NCI-H128 (cell line): Measurements from ENCODE around the gene ZBTB7C.

Source experiments
- DNase-seq: peaks from one replicate; lab custom pipeline; 2025; ENCODE audit not compliant: unreplicated experiment; lab: John Stamatoyannopoulos, UW

Gene ZBTB7C

DNA sequence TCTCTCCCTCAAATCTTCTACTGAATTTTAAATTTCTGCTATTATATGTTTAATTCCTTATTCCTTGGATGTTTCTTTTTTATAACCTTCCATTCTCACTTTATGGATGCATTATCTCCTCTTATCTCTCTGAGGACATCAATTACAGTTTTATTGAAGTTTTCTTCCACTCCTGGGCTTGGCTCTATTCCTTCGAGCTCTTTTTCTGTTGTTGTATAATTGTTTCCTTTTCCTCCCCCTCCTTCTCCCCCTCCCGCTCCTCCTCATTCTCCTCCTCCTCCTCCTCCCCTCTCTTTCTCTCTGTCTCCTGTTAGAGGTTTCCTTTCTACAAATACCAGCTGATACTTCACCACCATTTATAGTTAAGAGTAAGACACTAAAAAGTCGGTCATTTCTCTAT, 209.8 kb downstream of the ZBTB7C start:
- DNase-seq = no peak

DNA sequence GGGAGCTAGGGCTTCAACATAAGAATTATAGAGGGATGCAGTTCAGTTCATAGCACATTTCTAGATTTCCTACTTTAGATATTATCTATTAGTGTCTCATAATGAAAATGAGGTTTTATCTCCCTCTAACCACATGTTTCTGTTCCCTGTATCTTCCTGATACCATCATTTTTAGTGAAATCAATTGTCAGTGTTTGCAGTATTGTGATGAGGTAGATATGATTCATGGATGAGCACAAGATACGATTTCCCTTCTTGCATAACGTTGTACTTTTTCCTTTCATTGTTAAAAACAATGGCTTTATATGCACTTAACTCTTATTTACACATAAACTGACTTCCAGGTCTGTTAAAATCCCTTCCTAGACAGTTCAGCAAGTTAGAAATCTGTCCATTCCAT, 211.4 kb downstream of the ZBTB7C start:
- DNase-seq = no peak

DNA sequence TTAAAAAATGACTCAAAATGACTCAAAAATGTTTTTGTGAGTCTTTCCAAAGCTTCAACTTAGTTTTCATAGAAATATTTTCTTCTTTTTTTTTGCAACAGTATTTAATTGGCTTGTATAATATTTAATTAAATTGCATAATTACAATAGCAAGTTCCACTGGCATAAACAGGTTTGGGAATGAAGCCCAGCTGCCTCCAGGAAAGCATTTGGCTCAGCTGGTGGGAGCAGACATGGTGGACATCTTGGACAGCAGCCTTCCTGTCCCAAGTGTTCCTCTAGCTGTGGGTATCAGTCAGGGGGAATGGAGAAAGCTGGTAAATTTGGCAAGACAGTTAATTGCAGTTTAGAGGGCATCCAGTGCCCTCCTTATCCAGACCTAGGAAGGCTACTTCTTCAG, 213.4 kb downstream of the ZBTB7C start:
- DNase-seq = no peak

DNA sequence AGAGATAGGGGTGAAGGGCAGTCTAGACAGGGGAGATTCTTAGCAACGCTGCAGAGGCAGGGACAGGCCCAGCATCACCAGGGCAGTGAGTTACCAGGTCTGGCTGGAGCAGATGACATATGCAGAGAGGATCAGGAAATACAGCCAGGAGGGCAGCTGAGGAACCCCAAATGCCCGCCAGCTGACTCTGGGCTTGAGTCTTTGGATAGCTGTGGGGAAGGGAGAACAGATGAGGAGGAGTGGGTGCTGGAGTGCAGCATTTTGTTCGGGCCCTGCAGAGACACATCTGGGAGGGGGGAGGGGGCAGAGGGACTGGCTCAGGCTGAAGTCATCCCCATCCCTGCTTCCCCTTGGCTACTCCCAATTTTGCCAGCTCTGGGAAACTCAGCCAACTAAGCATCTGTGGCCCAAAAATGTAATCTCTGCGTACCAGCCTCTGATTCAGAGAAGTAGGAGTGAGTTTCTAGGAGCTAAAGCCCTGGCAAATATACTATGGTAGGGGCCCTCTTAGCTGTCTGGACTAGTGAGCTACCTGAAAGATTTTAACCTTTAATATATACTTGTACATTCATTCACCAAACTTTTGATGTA, 214.5 kb downstream of the ZBTB7C start:
- no peak for DNase-seq

DNA sequence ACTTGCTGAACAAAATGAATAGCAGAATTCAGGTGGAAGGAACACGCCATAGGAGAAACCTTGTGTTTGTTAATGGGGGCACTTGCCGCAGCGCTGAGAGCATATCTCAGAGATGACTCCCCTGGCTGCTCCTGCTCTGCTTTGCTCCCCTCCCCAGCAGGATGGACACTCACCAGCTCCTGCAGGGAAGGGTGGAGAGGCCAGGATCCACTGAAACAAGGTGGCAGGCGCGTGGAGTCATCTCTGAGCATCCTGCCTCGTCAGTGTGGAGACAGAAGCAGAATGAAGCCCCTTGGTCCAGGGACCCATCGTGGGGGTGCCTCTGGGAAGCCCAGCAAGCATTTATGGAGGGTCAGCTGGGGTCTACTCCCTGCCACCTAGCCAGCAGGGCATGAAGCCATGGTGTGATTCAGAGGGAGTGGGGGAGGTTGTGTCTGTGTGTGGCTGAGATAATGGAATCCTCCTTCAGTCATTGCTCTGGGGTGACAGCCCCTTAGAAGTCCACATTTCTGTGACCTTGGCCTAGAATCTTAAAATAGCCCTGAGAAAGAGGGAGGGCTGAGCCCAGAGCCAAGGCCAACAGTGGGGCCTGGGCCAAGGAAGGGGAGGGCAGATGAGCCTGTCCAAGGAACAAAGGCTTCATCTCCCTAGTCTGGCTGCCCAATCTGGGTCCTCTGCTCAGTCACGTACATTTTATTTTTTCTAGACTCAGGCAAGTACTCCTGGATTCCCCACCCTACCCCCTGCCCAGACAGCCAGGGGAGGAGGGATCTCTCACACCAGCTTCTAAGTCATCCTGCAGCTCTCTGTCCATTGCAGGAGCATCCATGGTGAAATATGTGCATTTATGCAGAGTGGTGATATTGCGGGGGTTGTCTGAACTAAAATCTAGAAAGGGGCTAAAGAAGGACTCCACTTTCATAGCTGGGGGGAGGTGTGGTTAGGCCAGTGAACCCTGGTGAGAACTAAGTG, 215.4 kb downstream of the ZBTB7C start:
- DNase-seq = no peak

DNA sequence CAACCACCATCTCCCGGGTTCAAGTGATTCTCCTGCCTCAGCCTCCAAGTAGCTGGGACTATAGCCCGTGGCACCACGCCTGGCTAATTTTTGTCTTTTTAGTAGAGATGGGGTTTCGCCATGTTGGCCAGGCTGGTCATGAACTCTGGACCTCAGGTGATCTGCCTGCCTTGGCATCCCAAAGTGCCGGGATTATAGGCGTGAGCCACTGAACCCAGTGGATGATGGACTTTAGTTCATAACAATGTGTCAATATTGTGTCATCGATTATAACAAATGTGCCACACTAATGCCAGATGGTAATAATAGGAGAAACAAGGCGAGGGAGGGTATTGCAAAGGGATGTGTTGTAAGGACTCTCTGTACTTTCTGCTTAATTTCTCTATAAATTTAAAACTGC, 216.6 kb downstream of the ZBTB7C start:
- no peak for DNase-seq

DNA sequence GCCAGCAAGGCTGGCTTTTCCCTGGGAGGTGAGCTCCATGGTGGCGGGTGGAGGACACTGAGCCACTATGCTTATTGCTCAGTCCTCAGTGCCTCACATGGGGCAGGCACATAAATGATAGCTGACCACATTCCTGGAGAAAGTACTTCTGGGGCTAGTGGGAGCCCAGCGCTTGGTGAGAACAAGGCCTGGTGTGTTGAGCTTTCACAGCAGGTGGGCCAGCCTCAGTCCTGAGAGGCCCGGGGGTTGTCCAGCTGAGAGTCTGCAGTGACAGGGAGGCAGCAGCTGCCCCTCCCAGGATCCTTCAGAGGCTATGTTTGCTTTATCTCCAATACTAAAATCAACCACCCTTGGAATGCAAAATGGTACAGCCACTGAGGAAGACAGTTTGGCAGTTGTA, 217.7 kb downstream of the ZBTB7C start:
- no peak for DNase-seq

DNA sequence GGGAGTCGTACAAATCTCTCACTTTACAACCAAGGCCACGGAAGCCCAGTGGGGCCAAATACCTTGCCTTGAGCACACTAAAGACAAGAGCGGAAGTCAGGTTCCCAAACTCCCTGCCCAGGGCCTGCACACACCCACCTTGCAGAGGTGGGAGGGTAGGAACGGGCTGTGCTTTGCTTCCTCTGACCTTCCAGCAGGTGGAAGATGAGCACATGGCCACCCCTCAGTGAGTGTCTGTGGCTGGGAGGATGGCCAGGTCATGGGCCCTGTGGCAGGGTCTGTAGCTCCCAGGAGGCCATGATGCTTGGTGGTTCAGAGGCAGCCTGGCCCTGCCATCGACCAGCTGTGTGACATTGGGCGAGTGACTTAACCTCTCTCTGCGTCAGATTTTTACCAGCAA, 218.2 kb downstream of the ZBTB7C start:
- no peak for DNase-seq

DNA sequence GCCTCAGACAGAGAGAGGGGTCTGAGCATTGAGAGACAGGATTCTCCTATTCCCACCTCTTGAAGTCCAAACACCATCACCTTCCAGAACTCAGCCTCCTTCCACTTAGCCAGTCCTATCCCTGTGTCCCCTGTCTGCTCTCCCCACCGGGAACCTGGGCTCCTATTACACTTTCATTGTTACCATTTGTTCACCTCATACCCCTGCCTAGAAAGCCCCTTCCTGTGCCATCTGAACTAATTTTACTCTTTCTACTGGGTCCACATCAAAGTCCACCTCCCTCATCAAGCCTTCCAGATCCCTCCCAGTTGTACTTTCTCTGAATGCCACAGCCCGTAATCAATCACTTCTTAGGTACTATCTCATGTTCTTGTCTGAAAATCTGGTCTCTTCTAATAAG, 220.6 kb downstream of the ZBTB7C start:
- DNase-seq = no peak

DNA sequence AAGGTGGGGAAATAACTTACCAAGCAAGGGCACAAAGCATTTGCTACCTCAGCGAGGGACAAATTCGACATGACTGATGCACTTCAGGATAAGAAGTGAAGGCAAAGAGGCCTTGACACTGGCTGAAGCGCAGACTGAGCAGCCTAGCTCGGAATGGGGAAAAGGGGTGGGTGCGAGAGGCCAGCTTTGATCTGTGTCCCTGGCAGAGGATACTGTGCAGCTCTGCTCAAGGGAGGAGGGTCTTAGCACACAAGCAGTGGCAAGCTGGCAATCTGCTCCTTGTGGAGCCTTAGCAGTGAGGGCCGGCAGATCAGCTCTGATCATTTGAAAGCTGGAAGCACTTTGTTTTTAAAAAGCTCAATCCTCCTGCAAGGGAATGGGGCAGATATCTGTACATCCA, 222.3 kb downstream of the ZBTB7C start:
- DNase-seq = no peak

DNA sequence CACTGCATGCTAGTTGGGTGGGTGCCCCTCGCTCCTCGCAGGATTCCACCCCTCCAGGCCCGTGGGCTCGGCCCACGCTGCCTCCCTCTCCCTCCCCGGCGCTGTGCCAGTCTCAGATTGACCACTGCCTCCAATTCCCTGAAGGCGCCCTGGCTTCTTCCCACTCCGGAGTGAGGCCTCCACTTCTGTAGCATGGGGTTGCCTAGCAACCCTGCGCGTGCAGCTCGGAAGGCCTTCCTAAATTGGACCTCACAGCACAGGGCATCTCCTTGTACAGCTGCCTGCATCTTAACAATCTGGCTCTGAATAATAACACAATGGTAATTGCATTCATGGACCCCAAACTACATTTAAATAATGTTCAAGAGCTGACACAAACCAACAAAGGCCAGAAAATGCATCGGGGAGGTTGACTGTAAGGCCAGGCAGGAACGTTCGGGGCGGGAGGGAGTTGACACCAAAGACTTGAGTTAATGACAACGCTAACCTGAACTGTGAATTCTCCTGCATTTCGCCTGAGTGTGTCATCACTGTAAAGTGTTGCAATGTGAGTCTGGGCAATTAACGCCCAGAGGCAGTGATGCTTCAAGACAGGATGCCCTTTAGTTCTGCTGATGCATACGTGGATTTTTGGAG, 222.9 kb downstream of the ZBTB7C start:
- DNase-seq = peak; percentile 35

DNA sequence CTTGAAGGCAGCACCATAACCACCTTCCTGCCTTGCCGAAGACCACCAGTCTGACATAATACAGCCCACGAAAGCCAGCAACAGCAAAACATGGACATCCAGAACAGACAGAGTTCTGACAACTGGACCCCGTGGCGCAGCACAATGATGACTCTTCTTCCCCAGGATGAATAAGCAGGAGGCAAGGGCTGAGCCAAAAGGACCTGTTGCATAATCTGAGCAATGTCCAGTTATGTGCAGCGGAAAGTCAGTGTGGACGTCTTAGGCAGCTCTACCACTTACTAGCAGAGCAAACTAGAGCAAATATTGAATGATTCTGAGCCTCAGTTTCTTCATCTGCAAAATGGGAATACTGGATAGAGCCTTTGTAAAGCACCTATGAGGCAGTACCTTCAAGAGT, 225.1 kb downstream of the ZBTB7C start:
- DNase-seq = no peak

DNA sequence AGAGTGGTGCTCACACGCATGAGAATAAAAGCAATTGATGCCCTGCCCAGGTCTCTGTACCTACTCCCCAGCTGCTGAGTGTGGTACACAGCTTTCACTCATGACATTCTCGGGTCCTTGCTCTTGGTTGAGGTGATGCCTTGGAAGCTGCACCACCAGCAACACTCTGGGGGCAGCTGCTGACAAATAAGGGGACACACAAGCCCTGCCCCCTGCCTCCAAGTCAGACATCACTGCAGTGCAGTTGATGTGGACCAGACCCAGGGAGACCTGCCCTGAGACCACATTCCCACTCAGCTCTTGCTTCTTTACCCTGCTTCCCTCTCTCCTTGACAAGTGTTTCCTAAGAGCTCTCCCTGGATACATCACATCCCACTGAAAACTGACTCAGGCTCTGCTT, 225.6 kb downstream of the ZBTB7C start:
- DNase-seq = no peak

DNA sequence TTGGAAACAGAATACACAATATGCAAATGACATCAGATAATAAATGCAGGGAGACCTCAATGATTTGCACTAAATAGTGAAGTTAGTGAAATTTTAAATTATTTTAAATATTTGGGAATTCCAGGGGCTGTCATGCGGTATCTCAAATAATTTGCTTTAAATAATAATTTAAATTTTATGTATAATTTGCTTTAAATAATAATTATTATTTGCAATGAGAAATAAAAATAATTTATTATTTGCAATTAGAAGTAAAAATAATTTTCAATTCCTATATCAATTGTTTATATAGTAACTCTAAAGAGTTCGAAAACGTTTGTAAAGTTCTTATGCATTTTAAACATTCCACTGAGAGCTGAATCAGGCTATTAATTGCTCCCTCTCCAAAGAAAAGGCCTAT, 226.4 kb downstream of the ZBTB7C start:
- DNase-seq = no peak

DNA sequence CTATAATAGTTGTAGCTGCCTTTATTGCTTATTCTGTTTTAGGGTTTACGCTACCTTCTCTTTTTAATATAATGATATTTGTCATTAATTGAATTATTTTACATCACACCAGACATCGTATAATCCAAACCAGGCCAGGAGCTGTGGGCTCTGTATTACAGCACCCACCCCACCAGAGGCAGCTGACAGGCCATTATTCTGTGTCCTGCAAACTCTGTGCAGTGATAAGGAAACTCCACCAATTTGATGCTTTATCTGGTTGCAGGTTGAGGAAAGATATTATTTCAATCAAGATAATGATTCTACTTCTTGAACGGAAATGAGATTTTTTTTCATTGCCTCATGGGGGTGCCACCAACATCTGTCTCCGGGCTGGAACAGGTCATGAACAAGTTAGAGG, 227.3 kb downstream of the ZBTB7C start:
- no peak for DNase-seq

DNA sequence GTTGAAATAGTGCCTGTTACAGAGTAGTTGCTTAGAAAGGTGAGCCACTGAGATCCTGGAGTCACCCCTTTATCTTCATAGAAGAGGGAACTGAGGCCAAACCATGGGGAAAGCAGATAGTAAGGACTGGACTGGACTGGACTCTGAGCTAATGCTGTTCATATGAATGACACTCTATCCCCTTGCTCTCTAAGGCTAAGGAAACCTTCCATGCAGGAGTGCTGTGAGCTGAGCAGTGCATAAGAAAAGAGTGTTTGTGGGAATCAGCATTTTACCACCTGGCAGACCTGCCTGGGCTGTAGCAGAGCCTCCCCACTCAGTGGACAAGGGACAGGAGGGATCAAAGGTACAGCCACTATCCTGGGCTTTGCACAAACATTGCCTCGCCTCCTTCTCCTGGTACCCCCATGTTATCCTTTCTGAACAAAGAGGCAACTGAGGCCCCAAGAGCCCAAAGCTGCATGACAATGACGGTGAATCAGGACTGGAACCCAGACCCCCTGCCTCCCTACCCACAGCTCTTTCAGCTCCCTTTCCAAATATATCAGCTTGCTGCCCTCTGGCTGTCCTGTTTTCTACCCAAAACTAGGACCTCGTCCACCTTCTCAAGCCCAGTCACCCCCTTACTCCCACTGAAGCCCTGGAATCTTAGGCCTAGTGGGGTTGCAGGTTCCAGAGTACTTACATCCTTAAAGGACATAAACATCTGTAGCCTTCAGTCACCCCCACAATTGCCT, 227.9 kb downstream of the ZBTB7C start:
- no peak for DNase-seq

DNA sequence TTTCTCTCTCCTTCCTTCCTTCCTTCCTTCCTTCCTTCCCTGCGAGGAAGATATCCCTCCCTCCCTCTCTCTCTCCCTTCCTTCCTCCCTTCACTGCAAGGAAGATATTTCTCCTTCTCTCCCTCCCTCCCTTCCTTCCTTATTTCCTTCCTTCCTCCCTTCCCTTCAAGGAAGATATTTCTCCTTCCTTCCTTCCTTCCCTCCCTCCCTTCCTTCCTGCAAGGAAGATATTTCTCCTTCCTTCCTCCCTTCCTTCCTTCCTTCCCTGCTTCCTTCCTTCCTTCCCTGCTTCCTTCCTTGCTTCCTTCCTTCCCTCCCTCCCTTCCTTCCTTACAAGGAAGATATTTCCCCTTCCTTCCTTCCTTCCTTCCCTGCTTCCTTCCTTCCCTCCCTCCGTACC, 229.5 kb downstream of the ZBTB7C start:
- no peak for DNase-seq

DNA sequence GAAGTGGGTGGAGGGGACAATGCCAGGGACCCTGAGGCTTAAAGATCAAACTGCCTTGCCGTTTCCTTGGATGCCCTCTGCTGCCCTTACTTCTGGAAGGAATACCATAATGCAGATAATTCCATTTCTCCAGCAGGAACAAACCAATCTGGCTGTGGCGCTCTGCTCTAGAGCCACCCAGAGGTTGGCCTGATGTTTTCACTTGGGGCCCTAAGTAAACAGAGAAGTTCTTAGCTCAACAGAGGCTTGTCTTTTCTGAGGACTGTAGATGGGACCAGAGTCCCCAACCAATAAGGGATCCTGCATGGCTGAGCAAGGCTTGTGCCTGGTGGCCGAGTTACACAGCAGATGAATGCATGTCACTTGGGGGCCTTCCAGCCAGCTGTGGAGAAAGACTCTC, 230.2 kb downstream of the ZBTB7C start:
- DNase-seq = no peak

DNA sequence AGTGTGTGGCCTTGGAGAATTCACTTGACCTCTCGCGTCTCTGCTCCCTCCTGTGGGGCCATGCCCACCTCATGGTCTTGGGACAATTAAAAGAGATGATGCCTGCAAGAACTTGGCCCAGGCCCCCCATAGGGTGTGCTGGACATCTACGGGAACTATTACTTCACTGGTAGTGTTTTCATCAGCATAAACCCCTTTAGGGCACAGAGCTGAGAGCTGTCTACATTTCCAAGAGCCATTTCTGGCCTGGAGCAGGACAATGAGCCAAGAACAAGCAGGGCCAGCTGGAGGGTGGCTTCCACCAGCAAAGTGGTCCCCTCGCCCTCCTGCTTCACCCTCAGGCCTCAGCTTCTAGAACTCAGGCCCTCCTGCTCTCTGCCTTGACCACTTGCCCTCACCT, 232.3 kb downstream of the ZBTB7C start:
- DNase-seq = no peak

DNA sequence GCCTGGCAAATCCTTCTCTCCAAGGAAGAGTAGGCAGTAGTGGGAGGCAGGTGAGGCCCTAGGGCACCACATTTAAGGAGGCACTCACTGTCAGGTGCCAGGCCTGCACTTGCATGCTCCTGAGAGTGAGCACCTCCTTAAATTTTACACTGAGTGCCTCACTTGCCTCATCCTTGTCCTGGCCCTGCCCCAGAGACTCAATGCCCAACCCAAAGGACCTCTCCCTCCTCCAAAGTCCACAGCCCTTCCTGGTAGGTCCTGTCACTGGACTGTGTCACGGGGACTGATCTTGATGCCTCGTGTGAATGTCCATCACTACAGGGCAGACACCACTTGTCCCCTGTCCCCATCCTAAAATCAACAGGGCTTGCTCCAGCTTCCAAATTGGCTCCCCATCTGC, 235.6 kb downstream of the ZBTB7C start:
- no peak for DNase-seq

DNA sequence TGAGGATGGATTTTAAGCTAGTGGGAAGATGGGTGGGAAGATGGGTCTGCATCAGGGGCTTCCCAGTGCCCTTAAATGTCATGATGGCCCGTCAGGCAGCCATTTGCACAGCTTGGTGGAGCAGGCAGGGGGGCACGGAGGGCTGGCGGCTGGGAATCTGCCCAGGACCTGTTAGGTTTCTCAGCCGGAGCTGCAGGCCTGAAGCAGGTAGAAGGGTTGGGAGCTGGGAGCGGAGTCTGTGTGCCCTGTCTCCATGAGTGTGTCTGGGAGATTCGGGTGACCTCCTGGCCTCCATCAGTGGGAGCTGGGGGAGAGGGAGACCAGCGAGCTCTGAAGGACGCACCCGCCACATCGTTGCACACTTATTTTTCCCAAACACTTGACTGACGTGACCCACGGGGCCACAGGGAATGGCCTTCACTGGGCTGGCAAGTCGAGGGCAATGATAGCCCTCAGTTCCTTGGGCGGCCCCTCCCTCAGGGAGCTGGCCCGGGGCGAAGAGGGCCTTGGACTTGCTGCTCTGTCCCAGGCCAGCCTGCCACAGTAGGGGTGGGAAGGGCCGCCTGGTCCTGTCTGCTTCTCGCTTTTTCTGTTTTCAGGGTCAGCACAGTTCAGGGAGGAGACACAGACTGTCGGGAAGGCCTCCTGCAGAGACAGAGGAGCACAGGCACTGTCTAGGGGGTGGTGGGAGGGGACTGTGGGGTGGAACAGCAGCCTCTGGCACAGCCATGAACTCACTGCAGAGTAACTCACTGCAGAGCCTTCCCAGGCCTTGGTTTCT, 236.8 kb downstream of the ZBTB7C start:
- no peak for DNase-seq
